SU-DHL-6 (cell line): ENCODE data around the gene MED6.

Experiments used
- H2AFZ ChIP-seq: fragments of 200-600 bp; sonication (generic); 2 replicates; pipeline ENCODE4 v1.6.1; 2014; ENCODE audit warnings: low read depth, mild to moderate bottlenecking, moderate library complexity, mixed read lengths, antibody characterized with exemption, low read length; ENCODE audit not compliant: severe bottlenecking
- H3F3A ChIP-seq: fragments of 200-600 bp; shearing (Covaris generic); 2 replicates; pipeline ENCODE4 v1.6.0; 2016; ENCODE audit warnings: antibody characterized with exemption, mild to moderate bottlenecking; ENCODE audit not compliant: insufficient read depth
- H3K27ac ChIP-seq: fragments of 200-600 bp; sonication (generic); 2 replicates; pipeline ENCODE4 v1.5.1; 2016; ENCODE audit warnings: low read depth, mild to moderate bottlenecking, low read length, moderate library complexity, mixed read lengths
- H3K27me3 ChIP-seq: fragments of 200-600 bp; sonication (generic), shearing (Covaris generic); 2 replicates; pipeline ENCODE4 v1.6.0; 2014; ENCODE audit warnings: mild to moderate bottlenecking, low read length
- H3K36me3 ChIP-seq: fragments of 200-600 bp; sonication (generic); 2 replicates; pipeline ENCODE4 v1.6.1; 2014; ENCODE audit warnings: mild to moderate bottlenecking, low read length, mixed read lengths
- H3K4me2 ChIP-seq: fragments of 300-600, 200-600 bp; shearing (Covaris generic), sonication (generic); 2 replicates; pipeline ENCODE4 v1.6.0; 2014; ENCODE audit warnings: low read length, low read depth, mild to moderate bottlenecking; ENCODE audit not compliant: poor library complexity, severe bottlenecking
- H3K4me3 ChIP-seq: fragments of 200-600 bp; sonication (generic); 2 replicates; pipeline ENCODE4 v1.5.1; 2014; ENCODE audit warnings: antibody characterized with exemption, low read length, mild to moderate bottlenecking, mixed read lengths; ENCODE audit not compliant: insufficient read depth, poor library complexity, severe bottlenecking
- H3K79me2 ChIP-seq: fragments of 200-600 bp; sonication (generic); 2 replicates; pipeline ENCODE4 v1.6.1; 2014; ENCODE audit warnings: mild to moderate bottlenecking, low read length, moderate library complexity; ENCODE audit not compliant: insufficient read depth
- H3K9ac ChIP-seq: fragments of 200-600 bp; sonication (generic); 2 replicates; pipeline ENCODE4 v1.7.0; 2014; ENCODE audit warnings: mild to moderate bottlenecking, low read length
- H3K9me2 ChIP-seq: fragments of 200-600 bp; sonication (generic); replicated peaks from 2 replicates; pipeline ENCODE4 v1.6.1; 2014; ENCODE audit warnings: low read length; ENCODE audit not compliant: insufficient read depth
- H3K9me3 ChIP-seq: fragments of 200-600 bp; sonication (generic); 2 replicates; pipeline ENCODE4 v1.6.1; 2014; ENCODE audit warnings: low read length, mixed read lengths; ENCODE audit not compliant: insufficient read depth
- H4K20me1 ChIP-seq: fragments of 200-600 bp; sonication (generic); 2 replicates; pipeline ENCODE4 v1.6.1; 2014; ENCODE audit warnings: low read depth, mild to moderate bottlenecking, antibody characterized with exemption, low read length, moderate library complexity, mixed read lengths
- EZH2phosphoT487 ChIP-seq: fragments of 200-600 bp; sonication (generic), shearing (Covaris generic); conservative IDR thresholded peaks from 2 replicates; pipeline ENCODE4 v1.6.1; 2018; ENCODE audit warnings: mild to moderate bottlenecking, antibody characterized with exemption, low read length, moderate library complexity, mixed read lengths
- TF ChIP-seq, protein P1 (sequence below): fragments of 200-600 bp; sonication (generic); IDR thresholded peaks from one replicate; pipeline ENCODE4 v1.5.1; 2017; ENCODE audit warnings: antibody characterized with exemption, mild to moderate bottlenecking, low read length, moderate library complexity; ENCODE audit not compliant: insufficient read depth, poor library complexity, severe bottlenecking

The MED6 gene

DNA sequence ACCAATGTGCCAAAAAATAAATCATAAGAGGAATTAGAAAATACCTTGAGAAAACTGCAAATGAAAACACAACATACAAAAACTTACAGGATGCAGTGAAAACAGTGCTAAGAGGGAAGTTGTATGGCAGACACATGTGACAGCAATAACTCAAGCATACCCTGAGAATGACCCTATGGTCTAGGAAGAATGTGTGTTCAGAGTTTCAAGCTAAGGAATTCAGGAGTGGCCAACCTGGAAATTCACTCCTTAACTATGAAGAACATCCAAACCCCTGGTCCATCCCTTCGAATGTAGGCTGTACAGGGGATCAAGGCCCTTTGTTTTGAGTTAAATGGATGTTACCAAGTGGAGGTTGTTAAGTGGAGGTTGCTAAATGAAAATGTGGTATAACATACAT lies 24.5 kb upstream of the MED6 start:
- no peak overlapping the region for H3K4me3 ChIP-seq
- no peaks in the 10 kb centered on the region for H3K9me2 ChIP-seq
- H3K27ac ChIP-seq: no peak overlapping the region
- H3K9ac ChIP-seq: no peak overlapping the region
- H2AFZ ChIP-seq: no peak overlapping the region
- H3K9me3 ChIP-seq: peaks cover 22% of the 10 kb centered on the region; the same call in 1 of the 2 replicates
- 0 out of 2 replicates have a peak, but pooled peaks cover 4% of the 10 kb centered on the region for H3F3A ChIP-seq
- no peaks in the 10 kb centered on the region for H3K27me3 ChIP-seq
- H3K79me2 ChIP-seq: peaks cover 48% of the 10 kb centered on the region; the same call in 1 of the 2 replicates
- no peaks in the 10 kb centered on the region for H4K20me1 ChIP-seq
- TF ChIP-seq EZH2phosphoT487: no peak
- TF ChIP-seq, protein P1, sequence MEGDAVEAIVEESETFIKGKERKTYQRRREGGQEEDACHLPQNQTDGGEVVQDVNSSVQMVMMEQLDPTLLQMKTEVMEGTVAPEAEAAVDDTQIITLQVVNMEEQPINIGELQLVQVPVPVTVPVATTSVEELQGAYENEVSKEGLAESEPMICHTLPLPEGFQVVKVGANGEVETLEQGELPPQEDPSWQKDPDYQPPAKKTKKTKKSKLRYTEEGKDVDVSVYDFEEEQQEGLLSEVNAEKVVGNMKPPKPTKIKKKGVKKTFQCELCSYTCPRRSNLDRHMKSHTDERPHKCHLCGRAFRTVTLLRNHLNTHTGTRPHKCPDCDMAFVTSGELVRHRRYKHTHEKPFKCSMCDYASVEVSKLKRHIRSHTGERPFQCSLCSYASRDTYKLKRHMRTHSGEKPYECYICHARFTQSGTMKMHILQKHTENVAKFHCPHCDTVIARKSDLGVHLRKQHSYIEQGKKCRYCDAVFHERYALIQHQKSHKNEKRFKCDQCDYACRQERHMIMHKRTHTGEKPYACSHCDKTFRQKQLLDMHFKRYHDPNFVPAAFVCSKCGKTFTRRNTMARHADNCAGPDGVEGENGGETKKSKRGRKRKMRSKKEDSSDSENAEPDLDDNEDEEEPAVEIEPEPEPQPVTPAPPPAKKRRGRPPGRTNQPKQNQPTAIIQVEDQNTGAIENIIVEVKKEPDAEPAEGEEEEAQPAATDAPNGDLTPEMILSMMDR: no peak
- peaks cover 55% of the 10 kb centered on the region for H3K36me3 ChIP-seq
- H3K4me2 ChIP-seq: no peak overlapping the region

DNA sequence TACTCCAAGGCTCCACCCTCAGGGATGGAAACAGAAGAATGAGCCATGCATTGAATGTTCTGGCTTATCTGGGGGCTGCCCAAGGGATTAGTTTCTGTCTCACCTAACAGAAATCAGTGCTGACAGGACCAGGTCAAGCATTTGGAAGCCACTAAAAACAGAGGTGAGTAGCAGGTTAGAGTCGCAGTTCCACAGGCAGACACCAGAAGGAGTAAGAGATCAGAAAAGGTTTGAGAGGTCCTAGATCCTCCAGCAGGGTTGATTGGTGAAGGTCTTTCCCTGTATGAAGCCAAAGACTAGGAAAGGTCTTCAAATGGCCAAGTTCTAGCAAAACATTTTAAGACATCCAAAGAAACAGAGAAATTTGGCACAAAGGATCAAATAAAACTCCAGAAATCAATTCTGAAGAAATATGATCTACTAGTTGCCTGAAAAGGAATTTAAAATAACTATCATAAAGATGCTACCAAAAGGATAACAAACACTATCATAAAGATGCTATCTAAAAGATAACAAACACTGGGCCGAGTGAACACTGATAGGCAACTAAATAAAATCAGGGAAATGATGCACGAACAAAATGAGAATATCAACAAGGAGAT lies 21.8 kb upstream of the MED6 start:
- Histone ChIP-seq H3K9ac (no peak overlapping the region), H3K27me3 (no peaks in the 10 kb centered on the region), H3F3A (0 out of 2 replicates have a peak, but pooled peaks cover 4% of the 10 kb centered on the region), H3K79me2 (peaks cover 49% of the 10 kb centered on the region; the same call in 1 of the 2 replicates), H3K4me2 (no peak overlapping the region), H3K9me2 (no peaks in the 10 kb centered on the region), H2AFZ (no peak overlapping the region), H3K27ac (peak overlapping the region; percentile 9; the same call in 1 of the 2 replicates), H3K9me3 (peaks cover 11% of the 10 kb centered on the region; the same call in 1 of the 2 replicates), H3K36me3 (peaks cover 37% of the 10 kb centered on the region), H4K20me1 (no peaks in the 10 kb centered on the region), H3K4me3 (no peak overlapping the region)
- TF ChIP-seq EZH2phosphoT487: no peak
- TF ChIP-seq, protein P1: peak; percentile 65

DNA sequence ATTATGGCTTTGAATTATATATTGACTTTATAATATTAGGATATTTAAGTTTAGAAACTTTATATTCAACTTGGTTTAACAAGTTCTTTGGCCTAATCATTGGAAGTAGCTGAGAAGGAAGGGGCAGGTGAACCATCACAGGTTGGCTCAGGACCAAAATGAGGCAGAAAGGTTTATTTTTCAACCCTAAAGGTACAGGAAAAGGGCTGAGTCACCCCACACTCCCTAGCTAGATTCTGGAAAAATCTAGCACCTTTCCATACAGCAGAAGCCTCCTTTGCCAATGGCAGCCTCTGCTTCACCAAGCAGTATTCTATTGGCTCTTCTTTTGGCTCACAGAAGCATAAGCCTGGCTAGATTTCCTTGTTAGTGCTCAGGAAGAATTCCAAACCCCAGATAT lies 19.3 kb upstream of the MED6 start:
- H4K20me1 ChIP-seq: no peaks in the 10 kb centered on the region
- H3K9me2 ChIP-seq: no peaks in the 10 kb centered on the region
- TF ChIP-seq, protein P1: no peak
- TF ChIP-seq EZH2phosphoT487: no peak
- no peak overlapping the region for H3K9ac ChIP-seq
- no peak overlapping the region for H3K27ac ChIP-seq
- H3K9me3 ChIP-seq: no peaks in the 10 kb centered on the region
- 0 out of 2 replicates have a peak, but pooled peaks cover 4% of the 10 kb centered on the region for H3F3A ChIP-seq
- no peak overlapping the region for H3K4me2 ChIP-seq
- peaks cover 18% of the 10 kb centered on the region for H3K36me3 ChIP-seq
- H3K4me3 ChIP-seq: no peak overlapping the region
- H3K79me2 ChIP-seq: peaks cover 42% of the 10 kb centered on the region
- no peaks in the 10 kb centered on the region for H3K27me3 ChIP-seq
- H2AFZ ChIP-seq: no peak overlapping the region
